Duodenal mucosa (tissue), 2 donors: ENCODE measurements around the gene JAGN1.
A peak's percentile ranks its signal among the peaks of the same experiment; 100 is the strongest.

Experiments used
- H3K27ac ChIP-seq: one replicate; pipeline ENCODE4 v1.7.0; 2013; ENCODE audit warnings: low read depth, low read length
- H3K27me3 ChIP-seq, 2 donors: one replicate each; pipeline ENCODE4 v1.7.0; 2013; ENCODE audit warnings: low read length in 2 of 2, control low read depth in 1 of 2; ENCODE audit not compliant: insufficient read depth in 2 of 2, control insufficient read depth in 1 of 2
- H3K36me3 ChIP-seq, 2 donors: one replicate each; pipeline ENCODE4 v1.7.0; 2013; ENCODE audit warnings: low read length in 2 of 2, control low read depth in 1 of 2; ENCODE audit not compliant: insufficient read depth in 2 of 2, control insufficient read depth in 1 of 2
- H3K4me1 ChIP-seq, 2 donors: one replicate each; pipeline ENCODE4 v1.7.0; 2013; ENCODE audit warnings: low read length in 2 of 2, control low read depth in 1 of 2; ENCODE audit not compliant: insufficient read depth in 2 of 2, control insufficient read depth in 1 of 2
- H3K4me3 ChIP-seq, 2 donors: one replicate each; pipeline ENCODE4 v1.7.0; 2013; ENCODE audit warnings: low read length in 2 of 2, low read depth in 1 of 2
- H3K9ac ChIP-seq, 2 donors: one replicate each; pipeline ENCODE4 v1.7.0; 2013; ENCODE audit warnings: low read length in 2 of 2, low read depth in 1 of 2
- H3K9me3 ChIP-seq, 2 donors: one replicate each; pipeline ENCODE4 v1.7.0; 2013; ENCODE audit warnings: low read length in 2 of 2, control low read depth in 1 of 2; ENCODE audit not compliant: control insufficient read depth in 1 of 2

JAGN1 gene

GRCh38 chr3:9916346-9916733 lies 25.9 kb downstream of the JAGN1 start:
- peak overlapping the region; percentile 70 to 76 for H3K4me3 ChIP-seq
- H3K36me3 ChIP-seq, result peaks cover 0 to 10% of the 10 kb centered on the region in 2 donors
- peak overlapping the region; percentile 86 for H3K27ac ChIP-seq
- H3K9ac ChIP-seq, result peak overlapping the region; percentile 67 to 74
- peaks cover 46 to 48% of the 10 kb centered on the region in 2 donors for H3K4me1 ChIP-seq
- no peaks in the 10 kb centered on the region for H3K27me3 ChIP-seq
- no peaks in the 10 kb centered on the region for H3K9me3 ChIP-seq

GRCh38 chr3:9916734-9917680 lies 26.6 kb downstream of the JAGN1 start, which contains the start of gene IL17RC:
IL17RC (plus strand) TSS chr3:9917098; CDS start chr3:9917316, 218 bp downstream.
- Histone ChIP-seq H3K4me3 (peak within 1 kb of the TSS; percentile 70 to 76), H3K27ac (peak within 1 kb of the TSS; percentile 86), H3K27me3 (no peaks in the 10 kb centered on the region), H3K4me1 (peaks cover 45 to 46% of the 10 kb centered on the region in 2 donors), H3K36me3 (peaks cover 0 to 4% of the 10 kb centered on the region in 2 donors), H3K9ac (peak within 1 kb of the TSS; percentile 74 to 76), H3K9me3 (no peaks in the 10 kb centered on the region)

- H3K9me3 ChIP-seq, result no peaks in the 10 kb centered on the region
- H3K9ac ChIP-seq, result peak overlapping the region; percentile 32 to 76
- H3K27ac ChIP-seq, result no peak overlapping the region
- H3K4me3 ChIP-seq, result peak overlapping the region; percentile 70 to 76
- H3K4me1 ChIP-seq, result peaks cover 39 to 40% of the 10 kb centered on the region in 2 donors
- H3K27me3 ChIP-seq, result no peaks in the 10 kb centered on the region
- H3K36me3 ChIP-seq, result no peaks in the 10 kb centered on the region
Measured at GRCh38 chr3:9917820-9918219, 27.4 kb downstream of the JAGN1 start.

GRCh38 chr3:9918261-9919038 lies 28.0 kb downstream of the JAGN1 start:
- Histone ChIP-seq H3K36me3 (no peaks in the 10 kb centered on the region), H3K4me3 (peak overlapping the region; percentile 70 to 76), H3K4me1 (peaks cover 38 to 39% of the 10 kb centered on the region in 2 donors), H3K27me3 (no peaks in the 10 kb centered on the region), H3K9ac (peak overlapping the region in 1 of 2 donors; percentile 32), H3K9me3 (no peaks in the 10 kb centered on the region), H3K27ac (no peak overlapping the region)

- peaks cover 0 to 5% of the 10 kb centered on the region in 2 donors for H3K4me1 ChIP-seq
- no peak overlapping the region for H3K27ac ChIP-seq
- no peak overlapping the region for H3K9ac ChIP-seq
- no peaks in the 10 kb centered on the region for H3K27me3 ChIP-seq
- peaks cover 3 to 18% of the 10 kb centered on the region in 2 donors for H3K36me3 ChIP-seq
- H3K4me3 ChIP-seq, result no peak overlapping the region
- no peaks in the 10 kb centered on the region for H3K9me3 ChIP-seq
Measured at GRCh38 chr3:9928158-9928557, 37.7 kb downstream of the JAGN1 start.

- Histone ChIP-seq H3K27me3 (no peaks in the 10 kb centered on the region), H3K9me3 (no peaks in the 10 kb centered on the region), H3K36me3 (peaks cover 0 to 9% of the 10 kb centered on the region in 2 donors), H3K4me3 (no peak overlapping the region), H3K9ac (no peak overlapping the region), H3K4me1 (peaks cover 16 to 24% of the 10 kb centered on the region in 2 donors), H3K27ac (no peak overlapping the region)
Measured at GRCh38 chr3:9930804-9931418, 40.5 kb downstream of the JAGN1 start.

- no peaks in the 10 kb centered on the region for H3K9me3 ChIP-seq
- H3K27ac ChIP-seq, result peak overlapping the region; percentile 96
- H3K27me3 ChIP-seq, result no peaks in the 10 kb centered on the region
- peak overlapping the region; percentile 68 to 85 for H3K9ac ChIP-seq
- H3K36me3 ChIP-seq, result peaks cover 3 to 19% of the 10 kb centered on the region in 2 donors
- H3K4me1 ChIP-seq, result peaks cover 16 to 25% of the 10 kb centered on the region in 2 donors
- H3K4me3 ChIP-seq, result peak overlapping the region; percentile 88 to 92
Measured at GRCh38 chr3:9932535-9932842, 42.1 kb downstream of the JAGN1 start.

GRCh38 chr3:9932843-9933560 lies 42.6 kb downstream of the JAGN1 start:
- peaks cover 3 to 24% of the 10 kb centered on the region in 2 donors for H3K36me3 ChIP-seq

GRCh38 chr3:9933561-9934234 lies 43.3 kb downstream of the JAGN1 start, which contains the start of gene CRELD1:
CRELD1 (plus strand) TSS chr3:9933834; CDS start chr3:9934439, 605 bp downstream.
- Histone ChIP-seq H3K4me1 (peaks cover 16 to 25% of the 10 kb centered on the region in 2 donors), H3K36me3 (peaks cover 3 to 27% of the 10 kb centered on the region in 2 donors), H3K9me3 (no peaks in the 10 kb centered on the region), H3K27me3 (no peaks in the 10 kb centered on the region), H3K4me3 (peak within 1 kb of the TSS; percentile 88 to 92), H3K27ac (peak within 1 kb of the TSS; percentile 96), H3K9ac (peak within 1 kb of the TSS; percentile 87)

More at GRCh38 chr3:9932843-9933560, 42.6 kb downstream of the JAGN1 start:
- Histone ChIP-seq H3K27ac (peak overlapping the region; percentile 96), H3K9ac (peak overlapping the region; percentile 68 to 85), H3K4me3 (peak overlapping the region; percentile 88 to 92), H3K27me3 (no peaks in the 10 kb centered on the region), H3K4me1 (peaks cover 16 to 25% of the 10 kb centered on the region in 2 donors), H3K9me3 (no peaks in the 10 kb centered on the region)
